MM.1S (cell line): ENCODE measurements around the gene ACAD11.
A peak's percentile ranks its signal among the peaks of the same experiment; 100 is the strongest.

Experiments used
- DNase-seq: peaks from one replicate; pipeline ENCODE4 v3.0.0-alpha.2; 2015
- H2AFZ ChIP-seq: fragments of 300-600 bp; sonication (generic); 2 replicates; pipeline ENCODE4 v1.6.0; 2016; ENCODE audit warnings: antibody characterized with exemption, low read length
- H3F3A ChIP-seq: fragments of 300-600 bp; sonication (generic); 2 replicates; pipeline ENCODE4 v1.6.1; 2016; ENCODE audit warnings: mild to moderate bottlenecking, antibody characterized with exemption, low read length, moderate library complexity, mixed read lengths; ENCODE audit not compliant: insufficient read depth
- H3K27ac ChIP-seq: fragments of 300-600 bp; sonication (generic); 2 replicates; pipeline ENCODE4 v1.5.1; 2016; ENCODE audit warnings: mild to moderate bottlenecking, low read length
- H3K27me3 ChIP-seq: fragments of 300-600 bp; sonication (generic); replicated peaks from 2 replicates; pipeline ENCODE4 v1.6.0; 2016; ENCODE audit warnings: low read length; ENCODE audit not compliant: insufficient read depth
- H3K36me3 ChIP-seq: fragments of 300-600 bp; sonication (generic); replicated peaks from 2 replicates; pipeline ENCODE4 v1.6.1; 2016; ENCODE audit warnings: mild to moderate bottlenecking, low read length, mixed read lengths; ENCODE audit not compliant: insufficient read depth
- H3K4me1 ChIP-seq: fragments of 300-600 bp; sonication (generic); 2 replicates; pipeline ENCODE4 v1.6.1; 2016; ENCODE audit warnings: low read length, mixed read lengths
- H3K4me2 ChIP-seq: fragments of 300-600 bp; sonication (generic); 2 replicates; pipeline ENCODE4 v1.6.0; 2016; ENCODE audit warnings: low read depth, low read length
- H3K4me3 ChIP-seq: fragments of 300-600 bp; sonication (generic); 2 replicates; pipeline ENCODE4 v1.5.1; 2016; ENCODE audit warnings: low read length, mixed read lengths
- H3K79me2 ChIP-seq: fragments of 300-600 bp; sonication (generic); 2 replicates; pipeline ENCODE4 v1.6.1; 2016; ENCODE audit warnings: mixed run types, low read length, mixed read lengths
- H3K9ac ChIP-seq: fragments of 300-600 bp; sonication (generic); 2 replicates; pipeline ENCODE4 v1.6.1; 2016; ENCODE audit warnings: low read length, mixed read lengths
- H3K9me2 ChIP-seq: fragments of 300-600 bp; sonication (generic); replicated peaks from 2 replicates; pipeline ENCODE4 v1.6.1; 2016; ENCODE audit warnings: mild to moderate bottlenecking, low read length, mixed read lengths; ENCODE audit not compliant: insufficient read depth
- H3K9me3 ChIP-seq: fragments of 300-600 bp; sonication (generic); replicated peaks from 2 replicates; pipeline ENCODE4 v1.6.1; 2016; ENCODE audit warnings: mild to moderate bottlenecking, low read length, mixed read lengths; ENCODE audit not compliant: insufficient read depth
- H4K20me1 ChIP-seq: fragments of 300-600 bp; sonication (generic); 2 replicates; pipeline ENCODE4 v1.6.1; 2016; ENCODE audit warnings: mild to moderate bottlenecking, low read length, moderate library complexity, mixed read lengths; ENCODE audit not compliant: insufficient read depth
- CTCF ChIP-seq: fragments of 300-600 bp; sonication (generic); IDR thresholded peaks from 2 replicates; pipeline ENCODE4 v1.5.1; 2016; ENCODE audit warnings: antibody characterized with exemption, low read length, mixed read lengths
- EZH2 ChIP-seq: fragments of 300-600 bp; sonication (generic); optimal IDR thresholded peaks from 2 replicates; pipeline ENCODE3; 2017; ENCODE audit warnings: low read depth, mild to moderate bottlenecking, antibody characterized with exemption, low read length, mixed read lengths
- EZH2phosphoT487 ChIP-seq: fragments of 300-600 bp; sonication (generic); IDR thresholded peaks from 2 replicates; pipeline ENCODE4 v1.6.1; 2018; ENCODE audit warnings: antibody characterized with exemption, low read length

ACAD11 gene

DNA sequence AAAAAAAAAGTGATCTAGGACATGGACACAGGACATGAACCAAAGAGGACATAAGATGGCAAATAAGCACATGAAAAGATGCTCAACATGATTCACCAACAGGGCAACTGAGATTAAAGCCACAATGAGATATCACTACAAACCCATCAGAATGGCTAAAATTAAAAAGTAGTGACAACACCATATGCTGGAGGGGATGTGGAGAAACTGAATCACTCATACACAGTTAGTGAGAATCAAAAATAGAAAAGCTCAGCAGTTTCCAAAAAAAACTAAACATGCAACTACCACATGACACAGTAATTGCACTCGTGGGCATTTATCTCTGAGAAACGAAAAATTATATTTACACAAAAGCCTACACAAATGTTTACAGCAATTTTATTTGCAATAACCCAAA is 90.5 kb downstream of the ACAD11 start:
- peak overlapping the region; percentile 76 for H3K4me2 ChIP-seq
- no peaks in the 10 kb centered on the region for H3K27me3 ChIP-seq
- peaks cover 29% of the 10 kb centered on the region for H3F3A ChIP-seq
- peak overlapping the region; percentile 63 for H3K9ac ChIP-seq
- peak overlapping the region; percentile 0; the same call in 1 of the 2 replicates for H3K4me3 ChIP-seq
- peak; percentile 94 for DNase-seq
- TF ChIP-seq CTCF (no peak), EZH2phosphoT487 (no peak), EZH2 (no peak)
- peak overlapping the region; percentile 97 for H3K27ac ChIP-seq
- no peaks in the 10 kb centered on the region for H3K36me3 ChIP-seq
- H4K20me1 ChIP-seq, result no peaks in the 10 kb centered on the region
- H3K79me2 ChIP-seq, result no peaks in the 10 kb centered on the region
- no peaks in the 10 kb centered on the region for H3K9me3 ChIP-seq
- H3K4me1 ChIP-seq, result peaks cover 44% of the 10 kb centered on the region
- H3K9me2 ChIP-seq, result no peaks in the 10 kb centered on the region
- H2AFZ ChIP-seq, result peak overlapping the region; percentile 50; the same call in 1 of the 2 replicates

- H3K79me2 ChIP-seq, result no peaks in the 10 kb centered on the region
- peak overlapping the region; percentile 97 for H3K27ac ChIP-seq
- H3K27me3 ChIP-seq, result no peaks in the 10 kb centered on the region
- TF ChIP-seq EZH2, result no peak
- TF ChIP-seq EZH2phosphoT487, result no peak
- TF ChIP-seq CTCF, result no peak
- peaks cover 29% of the 10 kb centered on the region for H3F3A ChIP-seq
- no peak overlapping the region for H2AFZ ChIP-seq
- H3K9ac ChIP-seq, result peak overlapping the region; percentile 63
- H3K4me3 ChIP-seq, result no peak overlapping the region
- H4K20me1 ChIP-seq, result no peaks in the 10 kb centered on the region
- H3K4me2 ChIP-seq, result peak overlapping the region; percentile 76
- H3K9me2 ChIP-seq, result no peaks in the 10 kb centered on the region
- peaks cover 46% of the 10 kb centered on the region for H3K4me1 ChIP-seq
- H3K9me3 ChIP-seq, result no peaks in the 10 kb centered on the region
- DNase-seq, result peak; percentile 33
- H3K36me3 ChIP-seq, result no peaks in the 10 kb centered on the region
Measured at GRCh38 chr3:132568422-132568821, 91.2 kb downstream of the ACAD11 start.

DNA sequence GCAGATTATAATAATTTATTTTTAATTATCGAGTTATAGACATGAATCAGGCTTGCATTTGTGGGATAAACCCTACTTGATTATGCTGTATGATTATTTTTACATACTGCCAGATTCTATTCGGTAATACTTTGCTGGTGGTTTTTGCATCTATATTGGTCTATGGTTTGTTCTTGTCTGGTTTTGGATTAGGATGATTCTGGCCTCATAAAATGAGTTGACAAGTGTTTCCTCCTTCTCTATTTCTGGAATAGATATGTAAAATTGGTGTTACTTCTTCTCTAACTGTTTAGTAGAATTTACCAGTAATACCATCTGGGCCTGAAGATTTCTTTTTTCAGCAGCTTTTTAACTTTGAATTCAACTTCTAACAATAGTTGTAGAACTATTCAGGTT is 95.5 kb downstream of the ACAD11 start:
- Histone ChIP-seq H3K9ac (no peak overlapping the region), H3K36me3 (no peaks in the 10 kb centered on the region), H4K20me1 (no peaks in the 10 kb centered on the region), H3F3A (peaks cover 19% of the 10 kb centered on the region), H3K27ac (peak overlapping the region; percentile 44; the same call in 1 of the 2 replicates), H3K9me2 (no peaks in the 10 kb centered on the region), H3K4me3 (no peak overlapping the region), H2AFZ (no peak overlapping the region), H3K27me3 (no peaks in the 10 kb centered on the region), H3K9me3 (no peaks in the 10 kb centered on the region), H3K4me1 (peaks cover 41% of the 10 kb centered on the region), H3K79me2 (no peaks in the 10 kb centered on the region), H3K4me2 (peak overlapping the region; percentile 34; the same call in 1 of the 2 replicates)
- TF ChIP-seq CTCF, result no peak
- TF ChIP-seq EZH2phosphoT487, result no peak
- TF ChIP-seq EZH2, result no peak
- DNase-seq, result no peak
